GM21515 (cell line): ENCODE measurements around the gene AKT2.

ENCODE experiments used
- ATAC-seq: cut with Tn5 transposase; IDR thresholded peaks from one replicate; pipeline ENCODE4 v1.9.1; 2021; ENCODE audit not compliant: unreplicated experiment

The AKT2 gene

DNA sequence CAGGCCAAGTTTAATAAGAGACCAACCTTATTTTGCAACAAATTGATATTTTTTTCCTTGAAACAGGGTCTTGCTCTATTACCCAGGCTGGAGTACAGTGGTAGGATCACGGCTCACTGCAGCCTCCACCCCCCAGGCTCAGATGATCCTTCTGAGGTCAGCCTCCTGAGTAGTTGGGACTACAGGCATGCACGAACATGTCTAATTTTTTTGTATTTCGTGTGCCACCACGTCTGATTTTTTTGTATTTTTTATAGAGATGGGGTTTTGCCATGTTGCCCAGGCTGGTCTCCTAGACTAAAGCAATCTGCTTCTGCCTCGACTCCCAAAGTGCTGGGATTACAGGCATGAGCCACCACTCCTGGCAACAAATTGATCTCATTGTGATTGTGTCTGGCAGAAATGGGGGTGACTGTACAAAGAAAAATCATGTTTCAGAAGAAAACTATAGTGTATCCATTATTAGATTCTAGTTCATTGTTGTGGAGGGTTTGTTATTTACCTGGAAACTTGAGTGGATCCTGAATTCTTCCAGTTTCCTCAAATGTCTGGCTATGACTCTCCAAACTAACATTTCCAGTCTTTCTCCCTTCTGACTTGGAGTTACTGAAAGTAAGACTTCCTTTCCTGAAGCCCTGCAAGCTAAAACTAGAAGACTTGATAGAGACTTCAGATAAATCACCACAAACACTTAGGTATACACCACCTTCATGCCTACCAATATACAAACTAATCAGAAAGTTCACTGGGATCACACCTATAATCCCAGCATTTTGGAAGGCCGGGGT, 17.3 kb upstream of the AKT2 start:
- ATAC-seq: no peak

GRCh38 chr19:40300668-40301067, 15.5 kb upstream of the AKT2 start:
- no peak for ATAC-seq

DNA sequence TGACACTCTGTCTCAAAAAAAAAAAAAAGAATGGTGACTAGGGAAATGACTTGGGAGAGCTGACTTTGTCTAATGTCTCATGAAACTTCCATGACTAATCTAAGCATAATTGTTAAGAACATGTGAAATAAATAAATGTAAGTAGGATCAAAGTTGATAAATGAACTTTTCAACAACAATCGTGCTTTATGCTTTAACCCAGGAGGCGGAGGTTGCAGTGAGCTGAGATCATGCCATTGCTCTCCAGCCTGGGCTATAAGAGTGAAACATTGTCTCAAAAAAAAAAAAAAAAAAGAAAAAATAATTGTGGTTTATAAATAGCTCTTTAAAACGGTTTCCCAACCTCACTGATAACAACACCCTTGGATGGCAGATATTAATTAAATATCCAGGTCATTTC, 12.9 kb upstream of the AKT2 start:
- no peak for ATAC-seq

DNA sequence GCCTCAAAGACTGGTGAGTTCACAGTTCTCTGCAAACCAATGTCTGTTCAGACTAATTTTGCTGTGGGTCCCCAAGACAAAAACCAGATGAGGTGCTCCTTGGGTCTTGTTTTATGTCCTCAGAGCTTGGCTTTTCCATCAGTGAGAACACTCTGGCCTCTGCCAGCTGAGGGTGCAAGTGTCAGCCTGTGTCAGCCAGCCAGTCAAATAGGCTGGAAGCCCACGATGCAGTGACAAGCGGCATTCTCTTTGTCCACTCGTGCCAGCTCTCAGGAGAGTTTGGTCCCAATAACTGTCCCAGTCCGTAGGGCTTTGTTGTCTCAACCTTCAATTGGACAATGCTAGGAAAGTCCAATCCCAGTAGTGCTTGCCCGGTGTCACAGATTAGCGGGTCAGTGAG, 9.4 kb upstream of the AKT2 start:
- ATAC-seq: no peak

GRCh38 chr19:40286971-40287421, 1.9 kb upstream of the AKT2 start:
- no peak for ATAC-seq

DNA sequence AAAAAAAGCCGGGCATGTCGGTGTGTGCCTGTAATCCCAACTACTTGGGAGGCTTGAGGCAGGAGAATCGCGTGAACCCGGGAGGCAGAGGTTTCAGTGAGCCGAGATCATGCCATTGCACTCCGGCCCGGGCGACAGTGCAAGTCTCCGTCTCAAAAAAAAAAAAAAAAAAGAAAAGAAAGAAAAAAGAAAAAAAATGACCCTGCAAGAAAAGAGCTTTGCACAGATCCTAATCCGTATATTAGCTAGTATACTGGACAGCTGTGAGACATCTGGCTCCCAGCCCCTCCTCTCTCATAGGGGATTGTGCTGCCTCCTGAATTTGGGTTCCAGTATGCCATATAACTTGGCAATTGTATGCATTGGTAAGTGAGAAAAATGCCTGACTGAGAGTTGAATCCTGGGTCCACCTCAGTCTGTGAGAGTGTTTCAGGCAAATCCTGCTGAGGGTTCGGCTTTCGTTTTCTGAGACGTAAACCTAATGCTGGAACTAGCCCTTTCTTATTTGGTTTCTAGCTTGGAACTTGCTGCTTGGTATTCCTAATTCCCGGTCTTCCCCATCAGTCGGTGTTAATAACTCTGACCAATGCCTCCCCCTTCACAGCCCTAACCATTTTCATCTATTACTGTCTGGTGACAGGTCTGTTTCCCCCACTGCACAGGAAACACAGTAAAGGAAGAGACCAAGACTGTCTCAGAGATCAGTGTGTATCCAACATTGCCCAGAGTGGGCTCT, 1.3 kb upstream of the AKT2 start:
- ATAC-seq: no peak

GRCh38 chr19:40285353-40286234, 449 bp upstream of the AKT2 start:
- ATAC-seq: peak; percentile 66

GRCh38 chr19:40284251-40284500, 969 bp downstream of the AKT2 start:
- ATAC-seq: no peak

DNA sequence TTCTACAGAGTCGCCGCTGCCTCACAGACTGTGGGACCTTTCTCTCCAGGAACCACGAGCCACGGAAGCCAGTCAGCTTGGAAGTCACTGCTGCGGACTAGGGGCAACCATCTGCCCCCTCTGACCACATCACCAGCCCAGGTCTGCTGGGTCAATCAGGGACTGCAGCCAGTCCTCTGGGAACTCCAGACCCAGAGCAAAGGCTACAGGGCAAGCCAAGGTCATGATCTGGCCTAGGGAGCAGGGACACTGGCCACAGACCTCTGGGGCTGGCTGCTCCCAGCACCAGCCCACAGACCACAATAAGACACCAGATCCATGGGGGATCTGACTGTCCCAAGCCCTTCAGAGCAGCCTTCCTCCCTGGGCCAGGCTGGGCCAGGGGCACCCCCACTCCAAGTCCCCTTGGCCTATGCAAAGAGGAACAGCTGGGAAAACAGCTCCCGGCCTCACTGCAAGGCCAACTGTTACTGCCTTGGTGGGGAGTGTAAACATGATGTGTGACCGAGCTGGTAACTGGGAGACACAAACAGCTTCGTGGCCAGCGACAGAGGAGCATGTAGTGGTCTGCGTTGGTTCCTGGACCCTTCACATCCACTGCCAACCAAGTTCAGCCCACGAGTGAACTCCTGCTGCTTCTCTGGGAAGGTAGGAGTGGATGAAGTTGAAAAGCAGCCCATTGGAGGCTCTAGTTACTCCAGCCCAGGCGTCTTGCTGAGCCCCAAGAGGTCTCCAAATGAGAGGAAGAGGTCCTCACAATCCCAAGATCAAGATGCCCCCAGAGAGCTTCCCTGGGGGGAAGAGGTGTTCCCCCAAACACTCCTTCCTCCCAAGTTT, 1.5 kb downstream of the AKT2 start:
- ATAC-seq: no peak

DNA sequence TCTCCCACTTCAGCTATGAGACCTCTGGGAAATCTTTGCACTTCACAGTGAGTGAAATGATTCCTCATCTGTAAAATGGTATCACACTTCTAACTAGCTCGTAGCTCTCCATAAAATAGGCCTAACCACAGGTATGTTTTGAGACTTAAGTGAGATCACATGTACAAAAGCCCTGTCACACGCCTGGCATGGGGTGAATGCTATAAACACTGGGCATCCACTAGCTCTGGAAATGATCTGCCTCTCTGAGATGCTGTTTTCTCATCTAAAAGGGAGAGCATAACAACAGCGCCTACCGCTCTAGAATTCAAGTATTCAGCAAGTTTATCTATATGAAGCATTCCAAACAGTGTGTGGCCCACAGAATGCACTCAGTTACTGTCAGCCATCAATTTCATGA, 2.2 kb downstream of the AKT2 start:
- ATAC-seq: no peak

DNA sequence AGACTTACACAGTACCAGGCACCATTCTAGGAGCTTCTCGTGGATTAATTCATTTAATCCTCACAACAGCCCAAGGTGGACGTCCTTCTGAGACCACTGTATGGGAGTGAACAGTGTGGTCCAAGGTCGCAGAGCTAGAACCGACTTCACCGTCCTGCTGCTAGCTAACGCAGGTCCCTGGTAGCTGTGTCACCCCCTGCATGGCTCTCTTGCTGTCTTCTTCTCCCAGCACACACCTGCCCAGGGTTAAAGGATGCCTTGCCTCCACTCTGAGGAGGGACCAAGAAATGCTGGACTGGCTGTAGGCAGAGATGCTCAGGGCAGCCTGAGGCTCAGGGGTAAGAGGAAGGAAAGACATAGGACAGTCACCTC, 3.0 kb downstream of the AKT2 start:
- ATAC-seq: no peak

DNA sequence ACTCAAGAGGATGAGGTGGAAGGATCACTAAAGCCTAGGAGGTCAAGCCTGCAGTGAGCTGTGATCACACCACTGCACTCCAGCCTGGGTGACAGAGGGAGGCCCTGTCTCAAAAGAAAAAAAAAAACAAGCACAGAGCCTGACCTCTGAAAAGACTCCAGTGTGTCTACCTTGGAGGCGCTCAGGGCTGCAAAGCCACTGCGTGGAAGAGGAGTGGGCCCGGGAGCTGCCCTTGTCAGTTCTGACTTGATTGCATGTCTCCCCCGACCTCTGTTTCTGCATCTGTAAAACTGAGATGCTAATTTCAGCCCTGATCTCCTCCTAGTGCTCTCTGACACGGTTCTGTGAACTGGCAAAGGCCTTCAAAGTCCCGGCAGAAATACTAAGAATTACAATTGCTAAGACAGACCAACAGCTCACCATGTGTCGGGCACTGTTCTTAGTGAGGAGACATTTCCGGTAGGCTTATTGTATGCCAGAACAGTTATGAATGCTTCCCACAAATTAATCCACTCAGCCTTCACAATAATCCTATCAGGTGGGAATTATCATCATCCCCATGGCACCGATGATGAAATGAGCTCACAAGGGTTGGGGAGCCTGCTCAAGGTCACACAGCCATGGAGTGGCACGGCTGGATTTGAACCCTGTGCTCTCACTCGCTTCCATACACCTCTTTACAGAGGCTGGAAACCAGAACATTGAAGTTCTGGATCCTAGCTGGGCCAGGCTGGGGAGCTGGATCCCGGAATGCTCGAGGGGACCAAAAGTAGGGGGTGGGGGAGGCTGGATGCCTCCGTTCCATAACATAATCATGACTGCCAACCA, 3.5 kb downstream of the AKT2 start:
- no peak for ATAC-seq

DNA sequence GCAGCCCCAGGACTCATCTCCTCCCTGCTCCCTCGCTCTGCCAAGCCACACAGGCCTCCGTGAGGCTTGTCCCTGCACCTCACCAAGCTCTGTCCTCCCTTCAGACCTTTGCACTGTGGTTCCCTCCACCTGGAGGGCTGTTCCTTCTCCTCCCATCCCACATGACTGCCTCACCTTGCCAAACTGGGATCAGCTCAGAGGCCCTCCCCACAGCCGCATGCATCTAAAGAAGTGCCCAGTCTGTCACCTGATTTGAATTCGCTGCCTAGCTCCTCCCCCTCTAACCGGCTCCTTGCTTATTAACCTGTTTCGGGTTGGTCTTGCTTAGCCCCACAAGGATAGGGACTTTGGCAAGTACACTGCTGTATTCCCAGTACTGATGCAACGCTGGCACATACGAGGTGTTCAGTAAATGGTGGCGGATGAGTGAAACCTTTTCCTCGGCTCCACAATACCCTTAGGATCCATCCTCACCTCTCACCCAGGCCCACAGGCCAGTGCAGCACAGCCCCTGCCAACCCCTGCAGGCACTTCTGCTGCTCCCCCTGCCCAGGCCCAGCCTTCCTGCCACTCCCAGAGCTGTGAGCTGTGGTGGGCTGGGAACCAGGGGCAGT, 4.4 kb downstream of the AKT2 start:
- ATAC-seq: no peak

- ATAC-seq: no peak
Measured at GRCh38 chr19:40279761-40280607, 5.2 kb downstream of the AKT2 start.

GRCh38 chr19:40279120-40279551, 6.0 kb downstream of the AKT2 start:
- ATAC-seq: no peak

DNA sequence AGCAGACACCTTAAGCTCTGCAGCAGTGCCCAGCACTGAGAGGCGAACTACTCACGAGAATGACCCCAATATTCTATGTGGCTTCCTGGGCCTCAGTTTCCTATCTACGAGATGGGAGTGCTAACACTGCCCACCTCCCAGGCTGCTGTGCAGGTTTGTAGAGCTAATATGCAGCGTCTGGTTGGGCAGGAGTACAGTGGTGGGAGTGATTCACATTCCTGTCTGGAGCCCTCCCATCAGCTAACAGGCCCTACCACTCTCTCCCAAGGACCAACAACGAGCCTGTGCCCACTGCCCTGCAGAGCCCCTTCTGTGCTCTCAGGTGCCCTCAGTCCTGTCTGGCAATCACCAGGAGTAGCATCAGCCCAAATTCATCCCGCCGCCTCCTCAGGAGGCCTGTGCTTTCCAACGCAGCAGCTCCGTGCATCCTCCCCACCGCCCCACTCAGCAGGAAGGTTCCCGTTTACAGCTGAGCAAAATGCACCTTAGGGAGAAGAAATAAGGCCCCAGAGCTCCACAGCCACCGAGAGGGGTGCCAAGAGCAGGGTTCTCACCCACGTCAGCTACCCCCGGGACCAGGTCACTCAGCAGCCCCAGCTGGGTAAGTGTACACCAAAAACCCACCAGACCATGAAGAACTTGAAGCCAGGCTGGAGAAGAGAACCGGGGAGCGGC, 6.6 kb downstream of the AKT2 start:
- no peak for ATAC-seq

DNA sequence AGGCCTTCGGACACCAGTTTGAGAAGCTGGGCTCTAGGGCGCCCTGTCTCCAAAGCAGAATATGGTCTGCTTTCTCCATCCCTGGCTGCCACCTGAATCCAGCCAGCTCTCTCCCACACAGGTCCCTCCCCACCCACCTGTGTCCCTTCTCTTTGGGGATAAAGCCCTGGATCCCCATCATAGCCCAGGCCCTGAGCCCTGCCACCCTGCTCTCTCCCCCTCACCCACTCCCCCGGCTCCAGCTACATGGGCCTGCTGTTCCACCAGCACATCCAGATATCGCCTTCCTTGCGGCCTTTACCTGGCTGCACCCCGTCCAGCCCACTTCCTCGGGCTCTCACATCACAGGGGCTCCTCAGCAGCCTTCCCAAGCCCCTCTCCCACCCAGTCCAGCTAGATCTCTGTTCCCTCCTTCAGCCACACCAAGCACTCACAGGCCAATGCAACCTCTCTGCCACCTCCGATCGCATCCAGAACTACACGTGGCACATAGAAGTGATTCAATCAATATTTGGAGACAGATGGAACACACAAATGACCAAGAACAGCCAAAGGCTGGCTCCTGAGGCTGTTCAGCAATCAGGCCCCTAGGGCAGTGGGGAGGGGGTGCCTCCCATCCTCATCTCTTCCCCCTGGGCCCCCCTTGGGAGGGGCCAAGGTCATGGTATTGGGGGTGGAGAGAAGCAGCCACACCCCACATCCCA, 7.6 kb downstream of the AKT2 start:
- no peak for ATAC-seq
